DND-41 (cell line): ENCODE measurements around the gene NCAPD3.

ENCODE experiments used
- ATAC-seq: fragments of 200-7000 bp; cut with Tn5 transposase; 3 replicates; pipeline ENCODE4 v1.9.1; 2021; ENCODE audit warnings: low read depth; ENCODE audit not compliant: insufficient read depth
- DNase-seq: peaks from one replicate; pipeline ENCODE4 v3.0.0-alpha.2; 2020
- H2AFZ ChIP-seq: 2 replicates; pipeline ENCODE4 v1.6.0; 2012; ENCODE audit warnings: low read depth, low read length
- H3K27ac ChIP-seq: 2 replicates; pipeline ENCODE4 v1.5.1; 2012; ENCODE audit warnings: low read length, inconsistent platforms
- H3K27me3 ChIP-seq: fragments of 200-600 bp; sonication (generic); 2 replicates; pipeline ENCODE4 v1.6.0; 2012; ENCODE audit warnings: low read length, mild to moderate bottlenecking, inconsistent platforms; ENCODE audit not compliant: insufficient read depth, poor library complexity
- H3K36me3 ChIP-seq: 2 replicates; pipeline ENCODE4 v1.5.1; 2012; ENCODE audit warnings: low read length, inconsistent platforms; ENCODE audit not compliant: insufficient read depth
- H3K4me1 ChIP-seq: 2 replicates; pipeline ENCODE4 v1.5.1; 2012; ENCODE audit warnings: mild to moderate bottlenecking, low read length; ENCODE audit not compliant: insufficient read depth
- H3K4me2 ChIP-seq: 2 replicates; pipeline ENCODE4 v1.6.0; 2012; ENCODE audit warnings: mild to moderate bottlenecking, moderate library complexity, low read length, inconsistent platforms; ENCODE audit not compliant: insufficient read depth
- H3K4me3 ChIP-seq, 2 experiments: fragments of 200-600 bp in 1 of 2; shearing (Covaris generic) in 1 of 2; 2 replicates each; pipeline ENCODE4 v1.5.1; 2012 to 2016; ENCODE audit warnings: inconsistent platforms in 2 of 2, low read length in 2 of 2, mild to moderate bottlenecking in 2 of 2, low read depth in 1 of 2, moderate library complexity in 1 of 2
- H3K79me2 ChIP-seq: 2 replicates; pipeline ENCODE4 v1.6.0; 2012; ENCODE audit warnings: low read length, inconsistent platforms; ENCODE audit not compliant: insufficient read depth
- H3K9ac ChIP-seq: 2 replicates; pipeline ENCODE4 v1.6.0; 2012; ENCODE audit warnings: low read depth, mild to moderate bottlenecking, inconsistent platforms, low read length, moderate library complexity
- H3K9me3 ChIP-seq: 2 replicates; pipeline ENCODE4 v1.5.1; 2012; ENCODE audit warnings: low read length, moderate library complexity, mild to moderate bottlenecking, inconsistent platforms; ENCODE audit not compliant: insufficient read depth, severe bottlenecking
- H4K20me1 ChIP-seq: 2 replicates; pipeline ENCODE4 v1.6.0; 2012; ENCODE audit warnings: low read length; ENCODE audit not compliant: insufficient read depth
- EZH2 ChIP-seq: IDR thresholded peaks from 3 replicates; pipeline ENCODE4 v1.6.1; 2012; ENCODE audit warnings: borderline replicate concordance, low read depth, mild to moderate bottlenecking, moderate library complexity, low read length, inconsistent platforms; ENCODE audit not compliant: severe bottlenecking
- TF ChIP-seq, protein P1 (sequence below): IDR thresholded peaks from 2 replicates; pipeline ENCODE4 v1.5.1; 2012; ENCODE audit warnings: borderline replicate concordance, low read length, moderate library complexity, mild to moderate bottlenecking; ENCODE audit not compliant: poor library complexity, severe bottlenecking; ENCODE audit errors: extremely low read depth

Gene NCAPD3

DNA sequence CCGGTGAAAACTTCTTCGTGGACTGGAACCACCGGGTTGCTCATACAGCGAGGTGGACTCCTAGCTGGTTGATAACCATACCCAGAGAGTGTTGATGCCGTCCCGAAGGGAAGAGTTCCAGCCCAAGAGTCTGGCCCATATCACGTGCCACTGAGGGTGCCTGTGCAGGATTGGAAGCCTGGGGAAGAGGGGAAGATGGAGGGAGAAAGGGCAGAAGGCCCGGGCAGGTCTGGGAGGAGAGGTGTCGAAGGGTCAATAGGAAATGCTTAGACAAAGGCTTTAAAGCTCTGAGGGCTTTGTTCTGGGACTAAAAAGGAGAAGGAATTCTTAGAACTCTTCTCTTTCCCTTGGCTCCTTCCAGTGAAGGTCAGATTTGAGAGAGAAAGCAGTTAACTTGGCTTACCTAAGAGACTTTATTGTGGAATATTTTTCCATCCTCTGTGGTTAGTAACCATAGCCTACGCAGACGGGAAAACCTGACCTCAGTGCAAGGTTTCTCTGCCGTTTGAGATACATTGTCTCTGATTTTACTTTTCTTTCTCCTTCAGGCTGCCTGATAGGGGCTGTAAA, 84.4 kb downstream of the NCAPD3 start:
- no peak for DNase-seq
- Histone ChIP-seq H3K4me2 (no peak overlapping the region), H3K4me3 (no peak overlapping the region), H3K27me3 (no peaks in the 10 kb centered on the region), H3K27ac (no peak overlapping the region; the same call in 1 of the 2 replicates), H3K4me1 (peaks cover 4% of the 10 kb centered on the region; the same call in 1 of the 2 replicates), H3K9me3 (no peaks in the 10 kb centered on the region), H2AFZ (no peak overlapping the region), H4K20me1 (no peaks in the 10 kb centered on the region), H3K9ac (no peak overlapping the region), H3K36me3 (peaks cover 11% of the 10 kb centered on the region), H3K79me2 (no peaks in the 10 kb centered on the region)
- TF ChIP-seq EZH2 = no peak
- TF ChIP-seq, protein P1, sequence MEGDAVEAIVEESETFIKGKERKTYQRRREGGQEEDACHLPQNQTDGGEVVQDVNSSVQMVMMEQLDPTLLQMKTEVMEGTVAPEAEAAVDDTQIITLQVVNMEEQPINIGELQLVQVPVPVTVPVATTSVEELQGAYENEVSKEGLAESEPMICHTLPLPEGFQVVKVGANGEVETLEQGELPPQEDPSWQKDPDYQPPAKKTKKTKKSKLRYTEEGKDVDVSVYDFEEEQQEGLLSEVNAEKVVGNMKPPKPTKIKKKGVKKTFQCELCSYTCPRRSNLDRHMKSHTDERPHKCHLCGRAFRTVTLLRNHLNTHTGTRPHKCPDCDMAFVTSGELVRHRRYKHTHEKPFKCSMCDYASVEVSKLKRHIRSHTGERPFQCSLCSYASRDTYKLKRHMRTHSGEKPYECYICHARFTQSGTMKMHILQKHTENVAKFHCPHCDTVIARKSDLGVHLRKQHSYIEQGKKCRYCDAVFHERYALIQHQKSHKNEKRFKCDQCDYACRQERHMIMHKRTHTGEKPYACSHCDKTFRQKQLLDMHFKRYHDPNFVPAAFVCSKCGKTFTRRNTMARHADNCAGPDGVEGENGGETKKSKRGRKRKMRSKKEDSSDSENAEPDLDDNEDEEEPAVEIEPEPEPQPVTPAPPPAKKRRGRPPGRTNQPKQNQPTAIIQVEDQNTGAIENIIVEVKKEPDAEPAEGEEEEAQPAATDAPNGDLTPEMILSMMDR = no peak
- no peak for ATAC-seq

DNA sequence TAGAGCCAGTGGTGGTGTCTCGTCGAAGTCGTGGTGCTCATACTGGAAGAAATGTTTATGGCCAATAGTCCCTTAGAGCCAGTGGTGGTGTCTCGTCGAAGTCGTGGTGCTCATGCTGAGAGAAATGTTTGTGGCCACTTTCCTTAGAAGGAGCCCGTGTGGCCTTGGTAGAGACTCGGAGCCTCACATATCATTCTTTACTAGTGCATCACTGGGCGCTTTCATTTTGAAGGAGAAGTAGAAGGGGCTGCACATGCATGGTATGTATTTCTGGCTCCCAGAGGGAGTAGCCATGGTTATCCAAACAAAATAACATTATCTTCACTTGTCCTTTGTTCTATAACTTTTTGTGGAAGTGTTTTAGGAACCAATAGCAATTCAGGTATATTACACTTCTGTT, 85.4 kb downstream of the NCAPD3 start:
- no peak overlapping the region for H3K27ac ChIP-seq
- H3K79me2 ChIP-seq = no peaks in the 10 kb centered on the region
- no peak for DNase-seq
- H3K4me2 ChIP-seq = no peak overlapping the region
- peaks cover 7% of the 10 kb centered on the region; the same call in 1 of the 2 replicates for H3K36me3 ChIP-seq
- no peak for TF ChIP-seq EZH2
- TF ChIP-seq, protein P1 = no peak
- H3K9me3 ChIP-seq = peaks cover 2% of the 10 kb centered on the region
- H3K27me3 ChIP-seq = no peaks in the 10 kb centered on the region
- peaks cover 4% of the 10 kb centered on the region; the same call in 1 of the 2 replicates for H3K4me1 ChIP-seq
- H4K20me1 ChIP-seq = no peaks in the 10 kb centered on the region
- H2AFZ ChIP-seq = no peak overlapping the region
- no peak for ATAC-seq
- no peak overlapping the region for H3K9ac ChIP-seq
- no peak overlapping the region for H3K4me3 ChIP-seq

- Histone ChIP-seq H3K36me3 (no peaks in the 10 kb centered on the region), H4K20me1 (no peaks in the 10 kb centered on the region), H3K27me3 (no peaks in the 10 kb centered on the region), H3K4me3 (no peak overlapping the region), H3K27ac (no peak overlapping the region), H3K4me2 (no peak overlapping the region), H3K9me3 (peaks cover 25% of the 10 kb centered on the region), H3K4me1 (no peaks in the 10 kb centered on the region; the same call in 1 of the 2 replicates), H2AFZ (no peak overlapping the region), H3K9ac (no peak overlapping the region), H3K79me2 (no peaks in the 10 kb centered on the region)
- ATAC-seq (no peak), DNase-seq (no peak)
- TF ChIP-seq, protein P1 = no peak
- no peak for TF ChIP-seq EZH2
Measured at GRCh38 chr11:134134167-134134566, 89.6 kb downstream of the NCAPD3 start.
